ENCODE data around the gene F2RL2.

Gene F2RL2

GRCh38 chr5:76660360-76660759 is 37.2 kb upstream of the F2RL2 start (continued):
- no peak for TF ChIP-seq CTCF (tag by site-specific recombination; IDR thresholded peaks at IDR 0.05)
- TF ChIP-seq ZNF239 (tag by site-specific recombination; IDR thresholded peaks at IDR 0.05) = no peak
- no peak for TF ChIP-seq ZNF555 (tag by site-specific recombination; conservative IDR thresholded peaks at IDR 0.05)
- no peak for TF ChIP-seq ZNF174 (tag by site-specific recombination; IDR thresholded peaks at IDR 0.05)
- TF ChIP-seq ZNF248 (tag by site-specific recombination; IDR thresholded peaks at IDR 0.05) = no peak
- TF ChIP-seq SETDB1 (IDR thresholded peaks at IDR 0.05; ENCODE audit: insufficient read length, low read length) = no peak

- Histone ChIP-seq H3K4me1 (ENCODE audit: control insufficient read depth, insufficient read depth, low read length) (no peaks in the 10 kb centered on the region), H3K27ac (ENCODE audit: extremely low read depth, low read depth, low read length) (no peak overlapping the region), H3K36me3 (ENCODE audit: control insufficient read depth in 2 of 2, insufficient read depth in 1 of 2, low read length in 2 of 2) (peaks cover 0 to 3% of the 10 kb centered on the region in 2 experiments; a peak in 1 of 3 replicates), H3K9me3 (ENCODE audit: control insufficient read depth, insufficient read depth, low read depth, low read length) (no peaks in the 10 kb centered on the region), H3K4me3 (ENCODE audit: low read depth, low read length) (no peak overlapping the region)
- TF ChIP-seq ZNF704 (tag by site-specific recombination; IDR thresholded peaks at IDR 0.05) (no peak), BCL11B (tag by site-specific recombination; IDR thresholded peaks at IDR 0.05; ENCODE audit: low read depth) (no peak), ZNF280C (tag by site-specific recombination; IDR thresholded peaks at IDR 0.05) (no peak), PRDM6 (tag by site-specific recombination; IDR thresholded peaks at IDR 0.05) (no peak)
- CTCF ChIA-PET = interaction anchor here (0.8 to 1.1 kb wide), 2 partner anchors 11 to 117 kb away, joined by 3 to 4 read pairs; no protein-coding TSS in a partner anchor
- POLR2A ChIA-PET = no interaction called here
Measured at GRCh38 chr5:76657683-76658311, 34.6 kb upstream of the F2RL2 start.

GRCh38 chr5:76657091-76657490 is 33.9 kb upstream of the F2RL2 start:
- ChIA-PET CTCF (interaction anchor here (1.1 to 1.6 kb wide), 2 partner anchors 12 to 15 kb away, joined by 3 read pairs; no protein-coding TSS in a partner anchor), POLR2A (no interaction called here)
- Histone ChIP-seq H3K36me3 (ENCODE audit: control insufficient read depth in 2 of 2, insufficient read depth in 1 of 2, low read length in 2 of 2) (peaks cover 0 to 3% of the 10 kb centered on the region in 2 experiments; a peak in 1 of 3 replicates), H3K4me3 (ENCODE audit: low read depth, low read length) (no peak overlapping the region), H3K4me1 (ENCODE audit: control insufficient read depth, insufficient read depth, low read length) (no peaks in the 10 kb centered on the region), H3K27ac (ENCODE audit: extremely low read depth, low read depth, low read length) (no peak overlapping the region), H3K9me3 (ENCODE audit: control insufficient read depth, insufficient read depth, low read depth, low read length) (no peaks in the 10 kb centered on the region)
- no peak for TF ChIP-seq YY2 (tag by site-specific recombination; IDR thresholded peaks at IDR 0.05)
- no peak for TF ChIP-seq ZNF184 (tag by site-specific recombination; IDR thresholded peaks at IDR 0.05)
- TF ChIP-seq ZNF266 (tag by site-specific recombination; IDR thresholded peaks at IDR 0.05; ENCODE audit: low read depth) = no peak
- TF ChIP-seq ZNF645 (tag by site-specific recombination; IDR thresholded peaks at IDR 0.05) = no peak
- no peak for TF ChIP-seq ZNF777 (tag by site-specific recombination; IDR thresholded peaks at IDR 0.05; ENCODE audit: borderline replicate concordance)
- no peak for TF ChIP-seq TRIM28 (IDR thresholded peaks at IDR 0.05; ENCODE audit: borderline replicate concordance, low read length)
- no peak for TF ChIP-seq ZNF16 (tag by site-specific recombination; IDR thresholded peaks at IDR 0.05; ENCODE audit: low read depth)
- TF ChIP-seq MZF1 (tag by site-specific recombination; IDR thresholded peaks at IDR 0.05; ENCODE audit: borderline replicate concordance) = no peak
- TF ChIP-seq PRDM6 (tag by site-specific recombination; IDR thresholded peaks at IDR 0.05) = no peak
- TF ChIP-seq BCL11B (tag by site-specific recombination; IDR thresholded peaks at IDR 0.05; ENCODE audit: low read depth) = no peak
- TF ChIP-seq KLF7 (tag by site-specific recombination; IDR thresholded peaks at IDR 0.05; ENCODE audit: borderline replicate concordance) = no peak
- no peak for TF ChIP-seq ZNF580 (tag by site-specific recombination; IDR thresholded peaks at IDR 0.05)
- no peak for TF ChIP-seq GLI2 (tag by site-specific recombination; IDR thresholded peaks at IDR 0.05; ENCODE audit: borderline replicate concordance, low read depth)
- no peak for TF ChIP-seq ZNF2 (tag by site-specific recombination; IDR thresholded peaks at IDR 0.05)
